Measurements from ENCODE around the gene PCSK5. TPM values are rescaled to one million over a fixed set of nuclear protein-coding genes. Genes with fewer than 3 reads are reported as not detected.

Gene PCSK5
- polyA plus RNA-seq, 1 donor (not counting 4 experiments of a cell fraction or from before 2014, with no cell fraction given): 1.9 TPM

GRCh38 chr9:76114144-76114543 is 223.7 kb downstream of the PCSK5 start:
- H3K27me3 ChIP-seq (ENCODE audit: control insufficient read depth, extremely low read depth, insufficient read depth, low read length): no peaks in the 10 kb centered on the region
- peaks cover 17% of the 10 kb centered on the region for H3K4me1 ChIP-seq (ENCODE audit: control insufficient read depth, extremely low read depth, insufficient read depth, low read length)
- DNase-seq (ENCODE audit: low read depth, low spot score) (no peak), FAIRE-seq (no peak)
- no peaks in the 10 kb centered on the region for H3K36me3 ChIP-seq (ENCODE audit: control insufficient read depth in 2 of 2, extremely low read depth in 1 of 2, insufficient read depth in 2 of 2, low read length in 2 of 2)
- no peak overlapping the region for H2AFZ ChIP-seq (ENCODE audit: control insufficient read depth, low read length)
- no peaks in the 10 kb centered on the region for H4K20me1 ChIP-seq (ENCODE audit: control insufficient read depth, extremely low read depth, insufficient read depth, low read length)
- H3K9ac ChIP-seq (ENCODE audit: control insufficient read depth, extremely low read depth, insufficient read depth, low read length): no peak overlapping the region
- H3K4me3 ChIP-seq (ENCODE audit: control insufficient read depth in 2 of 3, extremely low read depth in 1 of 3, insufficient read depth in 2 of 3, low read depth in 1 of 3, low read length in 3 of 3): no peak overlapping the region
- H3K9me3 ChIP-seq (ENCODE audit: control insufficient read depth, low read depth, low read length): no peaks in the 10 kb centered on the region
- no peak overlapping the region for H3K27ac ChIP-seq (ENCODE audit: control insufficient read depth, insufficient read depth, low read length)
- no peak for TF ChIP-seq CTCF (optimal IDR thresholded peaks at IDR 0.05 in 1 of 3, IDR thresholded peaks at IDR 0.05 in 1 of 3, conservative IDR thresholded peaks at IDR 0.05 in 1 of 3; ENCODE audit: extremely low read depth in 1 of 3, insufficient read depth in 2 of 3, low read length in 3 of 3)
- no peak for TF ChIP-seq EZH2 (IDR thresholded peaks at IDR 0.05; ENCODE audit: low read length)
- H3K9me1 ChIP-seq (ENCODE audit: control insufficient read depth, extremely low read depth, insufficient read depth, low read length): no peaks in the 10 kb centered on the region
- H3K4me2 ChIP-seq (ENCODE audit: control insufficient read depth, extremely low read depth, insufficient read depth, low read depth, low read length): no peak overlapping the region
- dilution Hi-C loops (cut with MboI; ENCODE audit: extremely low pct_ligation_motif_present, low sequenced_read_pairs): no loop called here
- no peaks in the 10 kb centered on the region for H3K79me2 ChIP-seq (ENCODE audit: control insufficient read depth, insufficient read depth, low read length)

DNA sequence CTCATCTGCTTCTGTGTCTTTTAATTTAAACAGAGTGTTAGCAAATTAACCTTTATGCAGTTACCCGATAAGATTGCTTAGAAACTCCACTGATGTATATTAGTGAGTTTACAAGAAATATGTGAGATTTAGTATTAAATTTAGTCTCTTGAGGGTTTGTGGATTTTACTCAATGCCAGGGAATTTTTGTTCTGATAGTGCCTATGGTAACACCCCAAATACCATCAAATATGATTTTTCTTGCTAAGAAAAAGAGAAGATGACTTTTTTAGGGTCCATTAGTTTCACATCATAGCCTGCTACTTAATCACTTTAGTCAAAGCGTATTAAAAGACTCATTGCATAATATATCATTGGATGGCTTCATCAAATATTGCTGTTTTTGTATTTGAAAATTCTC is 224.9 kb downstream of the PCSK5 start:
- TF ChIP-seq EZH2 (IDR thresholded peaks at IDR 0.05; ENCODE audit: low read length) (no peak), CTCF (optimal IDR thresholded peaks at IDR 0.05 in 1 of 3, IDR thresholded peaks at IDR 0.05 in 1 of 3, conservative IDR thresholded peaks at IDR 0.05 in 1 of 3; ENCODE audit: extremely low read depth in 1 of 3, insufficient read depth in 2 of 3, low read length in 3 of 3) (no peak)
- Histone ChIP-seq H4K20me1 (ENCODE audit: control insufficient read depth, extremely low read depth, insufficient read depth, low read length) (no peaks in the 10 kb centered on the region), H3K4me3 (ENCODE audit: control insufficient read depth in 2 of 3, extremely low read depth in 1 of 3, insufficient read depth in 2 of 3, low read depth in 1 of 3, low read length in 3 of 3) (no peak overlapping the region), H3K4me1 (ENCODE audit: control insufficient read depth, extremely low read depth, insufficient read depth, low read length) (peaks cover 17% of the 10 kb centered on the region), H3K9me3 (ENCODE audit: control insufficient read depth, low read depth, low read length) (no peaks in the 10 kb centered on the region), H3K27me3 (ENCODE audit: control insufficient read depth, extremely low read depth, insufficient read depth, low read length) (no peaks in the 10 kb centered on the region), H2AFZ (ENCODE audit: control insufficient read depth, low read length) (no peak overlapping the region), H3K36me3 (ENCODE audit: control insufficient read depth in 2 of 2, extremely low read depth in 1 of 2, insufficient read depth in 2 of 2, low read length in 2 of 2) (no peaks in the 10 kb centered on the region), H3K9me1 (ENCODE audit: control insufficient read depth, extremely low read depth, insufficient read depth, low read length) (no peaks in the 10 kb centered on the region), H3K79me2 (ENCODE audit: control insufficient read depth, insufficient read depth, low read length) (no peaks in the 10 kb centered on the region), H3K4me2 (ENCODE audit: control insufficient read depth, extremely low read depth, insufficient read depth, low read depth, low read length) (no peak overlapping the region), H3K27ac (ENCODE audit: control insufficient read depth, insufficient read depth, low read length) (no peak overlapping the region), H3K9ac (ENCODE audit: control insufficient read depth, extremely low read depth, insufficient read depth, low read length) (no peak overlapping the region)
- dilution Hi-C loops (cut with MboI; ENCODE audit: extremely low pct_ligation_motif_present, low sequenced_read_pairs): no loop called here
- DNase-seq (ENCODE audit: low read depth, low spot score) (no peak), FAIRE-seq (no peak)
